ENCODE results near the gene PLXNB2.

Gene PLXNB2

GRCh38 chr22:50260801-50261614 is 46.4 kb downstream of the PLXNB2 start:
- no peak for TF ChIP-seq CTCF (IDR thresholded peaks at IDR 0.05; ENCODE audit: low read depth, low read length)
- no peak for TF ChIP-seq EZH2phosphoT487 (IDR thresholded peaks at IDR 0.05; ENCODE audit: low read depth)
- peaks cover 18% of the 10 kb centered on the region for H3K79me2 ChIP-seq (ENCODE audit: low read length)
- H3K4me3 ChIP-seq (ENCODE audit: low read length) = peak overlapping the region; percentile 97
- H3K27ac ChIP-seq (ENCODE audit: low read length) = peak overlapping the region; percentile 55
- H4K20me1 ChIP-seq (ENCODE audit: insufficient read depth, low read length) = no peaks in the 10 kb centered on the region
- no peaks in the 10 kb centered on the region for H3K9me3 ChIP-seq (ENCODE audit: insufficient read depth, low read length)
- H3K27me3 ChIP-seq (ENCODE audit: low read depth, low read length) = no peaks in the 10 kb centered on the region
- no peaks in the 10 kb centered on the region for H3K36me3 ChIP-seq (replicated peaks; ENCODE audit: low read depth, low read length)
- H3K4me2 ChIP-seq (ENCODE audit: low read length) = peak overlapping the region; percentile 92
- H2AFZ ChIP-seq (ENCODE audit: low read depth, low read length) = no peak overlapping the region
- H3K9ac ChIP-seq (ENCODE audit: low read length) = peak overlapping the region; percentile 91
- peaks cover 21% of the 10 kb centered on the region for H3K4me1 ChIP-seq (ENCODE audit: low read length)

- H2AFZ ChIP-seq (ENCODE audit: low read depth, low read length) = no peak overlapping the region
- H3K36me3 ChIP-seq (replicated peaks; ENCODE audit: low read depth, low read length) = no peaks in the 10 kb centered on the region
- H4K20me1 ChIP-seq (ENCODE audit: insufficient read depth, low read length) = no peaks in the 10 kb centered on the region
- peak overlapping the region; percentile 55 for H3K27ac ChIP-seq (ENCODE audit: low read length)
- no peaks in the 10 kb centered on the region for H3K9me3 ChIP-seq (ENCODE audit: insufficient read depth, low read length)
- peak overlapping the region; percentile 91 for H3K9ac ChIP-seq (ENCODE audit: low read length)
- peak overlapping the region; percentile 92 for H3K4me2 ChIP-seq (ENCODE audit: low read length)
- H3K79me2 ChIP-seq (ENCODE audit: low read length) = peaks cover 18% of the 10 kb centered on the region
- H3K27me3 ChIP-seq (ENCODE audit: low read depth, low read length) = no peaks in the 10 kb centered on the region
- no peak for TF ChIP-seq CTCF (IDR thresholded peaks at IDR 0.05; ENCODE audit: low read depth, low read length)
- no peak for TF ChIP-seq EZH2phosphoT487 (IDR thresholded peaks at IDR 0.05; ENCODE audit: low read depth)
- peak overlapping the region; percentile 97 for H3K4me3 ChIP-seq (ENCODE audit: low read length)
- peaks cover 21% of the 10 kb centered on the region for H3K4me1 ChIP-seq (ENCODE audit: low read length)
These were observed 47.0 kb downstream of the PLXNB2 start for GRCh38 chr22:50260434-50260800.

- peaks cover 17% of the 10 kb centered on the region for H3K4me1 ChIP-seq (ENCODE audit: low read length)
These were observed 48.1 kb downstream of the PLXNB2 start for GRCh38 chr22:50259302-50259701.

More at GRCh38 chr22:50259302-50259701, 48.1 kb downstream of the PLXNB2 start:
- peaks cover 18% of the 10 kb centered on the region for H3K79me2 ChIP-seq (ENCODE audit: low read length)
- H3K4me2 ChIP-seq (ENCODE audit: low read length) = no peak overlapping the region
- no peaks in the 10 kb centered on the region for H3K27me3 ChIP-seq (ENCODE audit: low read depth, low read length)
- no peaks in the 10 kb centered on the region for H3K9me3 ChIP-seq (ENCODE audit: insufficient read depth, low read length)
- H3K27ac ChIP-seq (ENCODE audit: low read length) = no peak overlapping the region
- TF ChIP-seq EZH2phosphoT487 (IDR thresholded peaks at IDR 0.05; ENCODE audit: low read depth) (no peak), CTCF (IDR thresholded peaks at IDR 0.05; ENCODE audit: low read depth, low read length) (no peak)
- H2AFZ ChIP-seq (ENCODE audit: low read depth, low read length) = no peak overlapping the region
- no peak overlapping the region for H3K4me3 ChIP-seq (ENCODE audit: low read length)
- H3K9ac ChIP-seq (ENCODE audit: low read length) = no peak overlapping the region
- H4K20me1 ChIP-seq (ENCODE audit: insufficient read depth, low read length) = no peaks in the 10 kb centered on the region
- no peaks in the 10 kb centered on the region for H3K36me3 ChIP-seq (replicated peaks; ENCODE audit: low read depth, low read length)

Measured in OCI-LY3 (cell line).